GM21825 (cell line): Measurements from ENCODE around the gene AMOTL2.

Experiments
- ATAC-seq: cut with Tn5 transposase; IDR thresholded peaks from one replicate; pipeline ENCODE4 v1.9.1; 2021; ENCODE audit warnings: mild to moderate bottlenecking, moderate library complexity; ENCODE audit not compliant: unreplicated experiment

Gene AMOTL2

DNA sequence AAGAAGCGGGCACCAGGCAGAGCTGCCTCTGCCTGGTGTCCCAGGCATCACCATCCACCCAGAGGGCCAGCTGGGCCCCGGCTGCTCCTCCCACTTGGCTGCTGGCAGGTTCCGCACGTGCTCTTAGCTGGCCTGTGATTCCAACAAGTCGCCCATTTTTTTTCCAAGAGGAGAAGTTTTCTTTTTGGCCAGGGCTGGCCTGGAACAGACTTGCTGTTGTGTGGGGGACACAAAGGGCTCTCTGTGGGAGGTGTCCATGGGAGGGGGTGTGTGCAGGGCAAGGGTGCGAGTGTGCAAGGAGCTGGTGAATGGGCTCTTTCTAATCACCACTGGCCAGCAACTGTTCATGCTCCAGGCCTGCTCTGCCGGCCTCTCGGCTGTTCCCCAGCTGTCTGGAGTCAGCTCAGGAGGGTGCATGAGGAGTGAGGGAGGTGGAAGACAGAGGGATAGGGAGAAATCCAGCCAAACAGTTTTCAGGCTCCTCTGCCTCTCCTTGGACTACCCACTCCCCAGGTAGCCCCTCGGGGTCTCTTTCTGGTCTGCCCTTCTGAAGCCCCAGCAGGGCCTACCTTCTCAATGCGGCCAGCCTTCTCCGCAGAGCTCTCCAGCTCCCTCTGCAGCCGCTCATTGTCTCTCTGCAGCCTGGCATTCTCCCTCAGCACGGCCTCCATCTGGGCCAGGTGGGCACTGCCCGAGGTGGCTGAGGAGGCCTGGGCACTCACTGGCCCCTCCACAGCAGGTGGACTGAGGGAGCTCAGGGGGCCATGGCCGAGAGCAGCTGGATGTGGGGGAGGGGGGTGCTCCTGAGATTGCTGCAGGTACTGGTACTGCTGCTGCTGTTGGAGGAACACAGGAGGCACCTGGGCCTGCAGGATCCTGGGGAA lies 7.1 kb downstream of the AMOTL2 start:
- ATAC-seq: no peak

DNA sequence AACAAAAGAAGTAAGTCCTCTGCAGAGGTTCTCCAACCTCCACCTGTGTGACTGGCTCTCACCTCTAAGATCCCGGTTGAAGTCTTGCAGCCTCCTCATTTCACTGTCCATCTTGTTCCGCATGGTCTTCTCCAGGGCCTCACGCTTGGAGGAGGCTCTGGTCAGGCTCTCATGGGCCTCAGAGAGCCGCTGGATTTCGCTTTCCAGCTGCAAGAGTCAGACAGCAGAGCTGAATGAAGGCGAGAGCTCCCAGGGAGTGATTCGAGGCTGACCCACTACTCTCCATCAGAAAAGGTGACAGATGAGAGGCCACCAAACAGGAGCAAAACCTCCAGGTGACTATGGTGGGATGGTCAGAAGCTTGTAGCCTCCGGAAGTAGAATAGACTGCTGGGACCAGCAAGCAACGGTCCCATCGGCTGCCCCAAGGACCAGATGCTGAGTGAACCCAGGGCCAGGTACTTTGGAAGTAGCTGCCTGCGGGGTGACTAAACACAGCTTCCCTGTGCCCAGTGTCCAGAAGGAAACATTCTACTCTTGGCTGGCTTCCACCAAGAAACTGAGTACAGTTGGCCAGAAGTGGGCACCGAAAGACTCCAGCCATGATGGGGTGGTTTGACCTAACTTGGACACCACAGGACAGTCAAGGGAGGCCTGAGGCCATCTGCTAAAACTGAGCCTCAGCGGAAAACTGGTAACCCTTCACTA lies 7.9 kb downstream of the AMOTL2 start:
- no peak for ATAC-seq

DNA sequence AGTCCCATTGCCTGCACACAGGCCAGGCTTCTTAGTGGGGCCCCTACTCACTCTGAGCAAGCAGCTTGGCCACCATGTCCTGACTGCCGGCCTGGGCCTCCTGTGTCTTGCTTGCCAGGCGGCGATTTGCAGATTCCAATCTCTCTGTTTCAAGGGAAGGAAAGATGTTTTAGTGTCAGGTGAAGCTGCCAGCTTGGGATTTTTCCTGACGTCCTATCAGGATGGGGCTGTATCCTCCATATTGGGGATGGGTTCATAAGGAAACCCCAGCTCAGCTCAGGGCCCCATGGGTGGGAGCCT lies 8.5 kb downstream of the AMOTL2 start:
- no peak for ATAC-seq

DNA sequence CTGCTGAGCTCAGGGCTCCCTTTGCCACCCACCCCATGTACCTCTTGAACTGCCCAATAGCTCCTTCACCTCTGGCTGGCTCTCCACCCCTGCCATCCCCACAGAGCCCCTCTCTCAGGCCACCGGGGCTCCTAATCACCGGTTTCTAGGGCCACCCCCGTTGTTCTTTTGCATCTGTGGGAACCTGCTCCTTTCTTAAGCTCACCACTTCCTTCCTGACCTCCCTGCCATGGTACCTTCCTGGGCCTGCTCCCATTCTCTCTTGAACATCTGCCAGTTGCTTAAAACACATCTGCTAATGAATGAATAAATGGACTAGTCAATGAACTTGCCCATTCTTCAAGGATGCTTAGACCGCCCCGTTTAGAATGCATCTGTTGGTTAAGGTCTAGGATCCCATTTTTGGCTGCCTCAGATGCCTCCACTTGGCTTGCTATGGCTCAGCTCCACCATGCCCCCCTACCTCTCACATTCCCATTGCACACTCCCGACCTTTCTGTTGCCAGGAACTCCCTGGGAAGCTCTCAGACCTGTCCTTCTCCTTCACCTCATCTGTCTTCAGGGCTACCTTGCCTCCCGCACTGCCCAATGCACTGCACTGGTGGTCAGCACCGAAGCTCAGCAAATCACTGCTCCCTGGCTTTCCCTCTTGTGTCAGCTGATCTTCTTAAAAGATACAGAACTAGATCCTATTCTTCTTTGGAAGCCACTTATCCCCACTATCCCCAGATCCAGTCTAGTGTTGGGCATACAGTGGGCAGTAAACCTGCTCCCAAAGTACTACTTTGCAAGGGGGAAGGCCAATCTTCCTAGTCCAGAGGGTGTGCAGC lies 9.1 kb downstream of the AMOTL2 start:
- no peak for ATAC-seq

DNA sequence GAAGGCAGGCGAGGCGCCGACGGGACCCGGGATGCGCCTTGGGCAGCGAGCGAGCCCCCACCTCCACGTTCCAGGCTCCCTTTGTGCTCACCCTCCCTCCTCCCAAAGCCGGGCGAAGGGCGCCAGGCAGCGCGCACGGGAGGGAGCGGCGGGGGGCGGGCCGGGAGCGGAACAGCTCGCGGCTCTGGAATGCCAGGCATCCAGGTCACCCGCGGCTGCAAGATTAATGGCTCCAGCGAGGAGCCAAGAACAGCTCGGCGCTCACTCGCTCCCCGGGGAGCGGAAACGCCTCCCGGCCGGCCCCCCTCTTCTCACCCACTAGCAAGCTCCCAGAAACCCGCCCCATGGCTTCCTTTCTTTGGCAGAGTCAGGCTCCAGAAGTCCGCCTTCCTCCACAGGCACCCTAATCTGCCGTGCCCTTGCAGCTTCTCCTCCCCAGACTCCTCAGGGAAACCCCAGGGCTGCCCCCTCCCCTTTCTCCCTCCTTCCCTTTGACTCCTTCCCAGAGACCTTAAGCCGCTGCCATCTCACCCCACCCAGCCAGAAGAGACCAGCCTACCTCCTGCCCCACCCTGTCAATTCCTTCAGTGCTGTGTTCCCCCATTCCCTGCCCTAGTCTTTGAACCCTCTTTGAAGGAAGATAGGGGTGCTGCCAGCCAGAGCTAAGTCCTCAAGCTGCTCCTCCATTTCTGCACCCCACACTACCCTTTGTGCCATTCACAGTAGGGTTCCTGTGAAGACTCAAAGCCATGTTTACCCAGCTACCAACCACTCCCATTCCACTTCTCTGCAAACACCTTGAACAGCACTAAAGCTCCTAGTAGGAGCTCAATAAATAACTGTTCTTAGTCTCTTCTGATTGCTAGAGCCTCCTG lies 9.9 kb downstream of the AMOTL2 start:
- no peak for ATAC-seq

DNA sequence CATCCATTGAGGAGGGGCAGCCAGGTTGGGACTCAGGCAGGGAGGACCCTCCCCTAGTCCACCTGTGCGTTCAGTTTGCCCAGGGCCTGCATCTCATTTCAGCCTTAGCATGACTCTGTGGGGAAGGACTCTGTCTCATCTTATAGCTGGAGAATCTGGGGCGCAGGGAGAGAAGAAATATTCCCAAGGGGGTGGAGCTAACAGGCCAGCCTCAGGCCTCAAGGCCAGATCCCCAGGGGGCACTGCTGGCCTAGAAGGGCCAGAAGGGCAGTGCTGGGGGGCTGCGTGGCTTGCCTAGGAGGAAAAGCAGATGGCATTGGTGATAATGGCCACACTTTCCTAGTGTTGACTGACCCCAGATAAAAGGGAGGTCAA lies 10.9 kb downstream of the AMOTL2 start:
- no peak for ATAC-seq

DNA sequence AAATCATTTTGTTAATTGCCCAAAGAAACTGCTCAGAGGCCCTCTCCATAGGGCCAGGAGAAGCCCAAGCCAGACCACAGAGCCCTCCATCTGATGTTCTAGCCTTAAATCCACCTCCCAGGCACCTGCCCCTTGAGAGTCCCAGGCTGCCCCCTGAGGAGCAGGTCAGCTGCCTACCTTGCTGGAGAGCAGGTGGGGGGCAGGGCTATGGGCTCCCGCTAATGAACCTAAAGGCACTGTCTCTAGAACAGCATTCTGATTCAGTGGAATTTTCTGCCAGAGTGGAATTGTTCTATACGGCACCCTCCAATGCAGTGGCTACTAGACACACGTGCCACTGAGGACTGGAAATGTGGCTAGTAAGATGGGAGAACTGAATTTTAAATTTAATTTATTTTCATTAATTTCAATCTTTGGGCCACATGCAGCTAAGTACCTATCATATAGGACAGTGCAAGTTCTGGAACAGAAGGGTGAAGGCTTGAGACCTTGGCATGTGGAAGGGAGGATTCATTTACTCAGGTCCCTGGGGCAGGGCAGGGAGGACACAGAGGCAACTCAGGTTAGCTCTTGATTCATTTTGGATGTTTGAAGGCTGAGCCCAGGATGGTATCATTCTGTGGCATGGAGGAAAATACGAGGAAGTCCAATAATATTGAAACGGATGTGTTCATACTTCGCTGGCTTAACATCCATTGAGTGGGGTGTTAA lies 11.4 kb downstream of the AMOTL2 start:
- no peak for ATAC-seq

DNA sequence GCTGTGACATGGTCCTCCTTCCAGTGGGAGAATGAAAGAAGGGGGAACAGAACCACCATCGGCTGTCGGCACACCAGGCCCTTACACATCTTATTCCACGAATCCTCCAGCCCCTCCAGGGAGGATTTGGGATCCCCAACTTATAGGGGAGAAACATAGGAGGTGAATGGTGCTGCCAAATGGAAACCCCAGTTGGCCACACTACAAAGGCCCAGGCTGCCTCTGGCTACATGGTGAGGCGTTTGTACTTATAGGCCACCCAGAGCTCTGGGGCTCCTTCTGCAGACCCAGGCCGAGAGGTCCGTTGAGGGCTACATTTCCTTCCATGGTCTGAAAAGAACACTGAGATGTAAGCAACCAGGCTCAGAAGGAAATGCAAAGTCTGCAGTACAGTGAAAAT lies 12.0 kb downstream of the AMOTL2 start:
- ATAC-seq: no peak

DNA sequence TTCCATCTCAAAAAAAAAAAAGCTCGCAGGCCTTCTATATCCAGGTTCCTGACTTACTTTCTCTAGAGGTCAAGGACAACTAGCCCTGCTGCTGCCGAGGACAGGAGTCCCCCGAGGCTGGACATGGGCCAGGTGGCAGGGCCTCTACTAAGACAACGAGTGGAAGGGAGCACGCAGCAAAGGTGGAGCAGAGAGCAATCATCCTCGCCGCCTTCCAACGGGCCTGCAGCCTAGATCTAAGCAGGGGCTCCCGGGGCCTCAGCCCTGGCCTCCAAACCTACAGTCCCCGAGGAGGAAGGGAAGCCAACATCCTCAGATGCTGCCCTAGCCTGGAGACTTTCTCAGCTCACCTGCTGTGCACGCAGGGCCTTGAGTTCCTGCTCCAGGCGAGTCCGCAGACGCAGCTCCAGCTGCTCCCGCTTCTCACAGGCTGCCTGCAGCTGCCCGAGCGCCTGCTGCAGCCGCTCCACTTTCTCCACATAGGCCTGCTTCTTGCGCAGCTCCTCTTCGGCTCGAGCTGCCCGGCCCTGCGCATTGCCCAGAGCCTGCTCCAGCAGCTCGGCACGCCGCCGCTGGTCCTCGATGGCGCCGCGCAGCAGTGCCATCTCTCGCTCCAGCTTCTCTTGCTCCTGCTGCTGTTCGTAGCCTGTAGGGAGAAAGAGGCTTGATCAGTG lies 12.9 kb downstream of the AMOTL2 start:
- no peak for ATAC-seq

DNA sequence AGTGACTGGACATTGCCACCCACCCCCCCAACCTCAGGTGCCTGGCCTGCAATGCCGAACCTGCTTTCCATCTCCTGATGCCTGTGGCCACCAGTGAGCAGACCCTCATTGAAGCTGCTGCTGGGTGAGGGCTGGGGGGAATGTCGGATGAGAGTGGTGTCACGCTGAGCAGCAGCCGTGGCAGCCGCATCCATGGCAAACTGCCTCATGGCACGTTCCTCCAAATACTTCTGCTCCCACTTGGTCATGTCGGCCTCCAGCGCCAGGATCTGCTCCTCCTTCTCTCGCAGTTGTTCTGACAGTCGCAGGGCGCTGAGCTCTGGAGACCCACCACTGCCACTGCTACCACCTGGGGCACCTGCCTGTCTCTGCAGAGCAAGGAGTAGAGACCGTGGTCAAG lies 14.2 kb downstream of the AMOTL2 start:
- ATAC-seq: no peak

DNA sequence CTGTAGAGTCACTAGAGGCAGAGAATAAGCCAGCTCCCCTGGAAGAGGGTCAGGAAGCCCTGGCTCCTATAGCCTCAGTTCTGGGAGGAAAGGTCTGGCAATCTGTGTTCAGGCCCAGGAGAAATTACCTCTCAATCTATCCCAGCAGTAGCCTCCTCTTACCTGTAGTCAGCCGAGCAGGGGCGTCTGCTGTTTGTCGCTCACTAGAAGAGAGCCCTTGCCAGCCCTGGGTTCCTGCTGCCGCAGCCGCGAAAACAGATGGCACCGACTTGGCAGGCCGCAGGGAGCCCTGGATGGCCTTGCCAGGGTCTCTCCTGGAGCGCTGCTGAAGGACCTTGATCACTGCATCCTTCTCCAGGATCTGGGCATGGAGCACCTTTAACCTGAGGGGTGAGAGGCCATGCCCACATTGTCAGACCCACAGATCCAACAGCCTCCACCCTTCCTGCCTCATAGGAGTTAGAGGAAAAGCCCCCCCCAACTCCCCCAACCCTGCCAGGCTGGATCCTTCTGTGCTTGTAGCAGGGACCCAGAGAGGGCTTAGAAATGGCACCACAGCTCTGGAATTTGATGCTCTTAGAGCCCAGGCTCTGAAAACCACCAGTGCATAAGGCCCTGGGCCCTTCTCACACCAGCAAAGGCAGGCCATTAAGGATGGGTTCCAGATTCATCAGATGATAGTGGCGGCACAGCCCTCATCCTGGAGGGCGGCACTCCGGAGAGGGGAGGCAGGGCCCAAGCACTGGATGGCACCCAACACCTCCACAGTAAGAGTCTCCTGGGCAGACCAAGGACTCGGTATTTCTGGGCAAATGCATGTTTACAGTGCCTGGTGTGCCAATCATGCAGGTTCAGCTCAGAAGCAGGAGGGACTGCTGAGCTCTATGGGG lies 14.9 kb downstream of the AMOTL2 start:
- ATAC-seq: no peak

DNA sequence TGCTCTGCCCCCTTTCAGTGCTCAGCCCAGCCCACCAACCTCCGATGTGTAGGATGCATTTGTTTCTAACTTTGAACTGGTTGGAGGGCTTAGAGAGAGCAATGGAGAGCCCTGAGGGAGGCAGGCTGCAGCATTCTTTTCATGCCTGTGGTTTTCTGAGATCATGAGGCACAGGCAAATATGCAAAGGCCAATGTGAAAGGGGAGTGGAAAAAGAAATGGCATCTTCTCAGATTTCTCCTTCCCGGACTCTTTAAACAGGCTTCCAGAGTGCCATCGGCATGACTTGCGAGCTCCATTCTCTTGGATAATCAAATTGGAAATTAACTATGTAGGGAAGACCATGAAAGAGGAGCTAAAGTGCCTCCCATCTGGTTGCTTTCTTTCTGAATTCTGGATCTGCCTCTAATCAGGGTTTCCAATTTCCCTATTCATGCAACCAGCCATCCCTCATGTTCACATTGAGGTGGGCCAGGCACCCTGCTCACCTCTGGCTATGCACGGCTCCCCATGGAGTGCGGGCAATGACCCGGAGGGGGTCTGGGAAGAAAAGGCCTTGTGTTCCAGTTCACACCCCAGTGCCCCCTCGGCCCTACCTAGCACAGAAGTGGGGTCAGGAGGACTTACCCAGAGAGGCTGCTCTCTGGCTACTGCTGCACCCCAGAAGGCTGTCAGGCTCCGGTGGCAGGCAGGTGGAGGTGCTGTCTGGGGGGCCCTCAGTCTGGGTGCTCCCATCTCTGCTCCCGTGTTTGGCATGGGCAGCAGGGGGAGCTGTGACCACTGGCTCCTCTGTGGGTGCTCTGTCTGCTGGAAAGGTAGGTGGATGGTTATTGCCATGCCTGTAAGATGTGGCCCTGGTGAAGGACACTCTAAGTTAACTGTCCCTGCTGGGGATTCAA lies 16.1 kb downstream of the AMOTL2 start:
- no peak for ATAC-seq

DNA sequence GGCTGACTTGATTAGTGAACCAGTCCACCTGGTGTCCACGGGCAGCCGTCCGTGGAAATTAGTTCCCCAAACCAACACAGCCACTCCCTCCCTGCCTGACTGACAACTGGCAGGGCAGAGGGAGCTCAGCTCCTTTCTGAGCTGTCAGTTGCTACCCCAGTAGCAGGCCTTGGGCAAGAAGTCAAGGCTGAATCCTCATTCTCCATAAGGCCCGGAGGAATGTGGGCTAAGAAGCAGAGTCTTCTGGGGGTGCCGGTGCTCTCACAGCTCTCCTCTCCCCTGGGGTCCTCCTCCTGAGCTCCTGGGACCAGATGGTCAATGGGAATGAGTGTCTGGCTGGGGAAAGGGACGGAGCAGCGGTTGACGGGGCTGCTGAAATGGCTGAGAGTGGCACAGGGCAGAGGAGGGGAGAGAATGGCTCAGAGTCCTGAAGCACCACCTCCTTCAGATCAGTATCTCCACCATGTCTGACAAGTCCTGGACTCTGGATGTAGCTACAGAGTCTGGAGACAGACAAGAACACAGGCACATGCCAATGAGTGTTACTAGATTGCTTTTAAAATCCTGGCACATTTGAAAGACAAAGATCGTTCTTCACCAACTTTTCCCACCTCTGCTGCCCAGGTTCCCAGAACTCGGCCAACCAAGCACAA lies 16.9 kb downstream of the AMOTL2 start:
- no peak for ATAC-seq

DNA sequence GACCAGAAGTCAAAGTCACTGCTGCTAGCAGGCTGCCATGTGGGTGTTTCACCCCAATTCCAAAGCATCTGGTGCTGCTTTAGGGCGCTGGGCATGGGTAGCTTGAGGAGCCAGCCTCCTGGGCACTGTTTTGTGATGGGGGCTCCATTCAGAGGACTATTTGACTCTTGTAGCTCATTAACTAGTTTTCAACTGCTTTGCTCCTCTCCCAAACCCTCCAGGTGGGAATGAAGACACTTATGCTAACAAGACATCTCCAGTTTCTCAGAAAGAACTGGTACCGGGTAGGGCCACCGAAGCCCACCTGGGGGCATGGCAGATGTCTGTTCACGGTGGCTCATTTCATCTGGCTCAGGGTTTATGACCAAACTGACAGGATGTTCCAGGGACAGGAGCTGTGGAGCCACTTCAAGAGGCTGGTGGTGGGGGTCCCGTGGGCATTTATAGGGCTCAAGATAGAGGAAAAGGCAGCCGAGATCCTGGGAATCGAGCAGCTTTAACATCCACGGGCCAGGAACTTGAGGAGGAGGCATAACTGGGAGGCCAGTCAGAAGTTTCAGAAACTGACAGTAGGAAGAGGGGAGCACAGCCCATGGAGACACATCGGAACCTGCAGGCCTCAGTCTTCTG lies 17.7 kb downstream of the AMOTL2 start:
- no peak for ATAC-seq

DNA sequence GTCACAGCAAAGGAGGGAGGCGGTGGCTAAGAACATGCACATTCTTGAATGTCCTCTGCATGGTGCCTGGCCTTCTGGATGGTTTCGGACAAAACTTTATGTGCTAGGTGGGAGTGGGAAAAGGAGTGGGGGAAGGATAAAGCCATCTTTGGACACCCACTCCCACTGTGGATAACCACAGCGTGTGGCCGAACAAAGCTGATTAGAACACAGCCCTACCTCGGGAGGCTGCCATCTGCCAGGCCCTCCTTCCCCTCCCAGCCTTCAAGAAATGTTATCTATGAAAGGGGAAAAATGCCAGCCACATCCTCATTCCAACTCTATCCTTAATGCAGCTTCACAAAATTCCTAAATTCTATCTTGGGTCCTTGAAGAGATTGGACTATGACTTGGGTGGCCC lies 18.8 kb downstream of the AMOTL2 start:
- ATAC-seq: no peak

DNA sequence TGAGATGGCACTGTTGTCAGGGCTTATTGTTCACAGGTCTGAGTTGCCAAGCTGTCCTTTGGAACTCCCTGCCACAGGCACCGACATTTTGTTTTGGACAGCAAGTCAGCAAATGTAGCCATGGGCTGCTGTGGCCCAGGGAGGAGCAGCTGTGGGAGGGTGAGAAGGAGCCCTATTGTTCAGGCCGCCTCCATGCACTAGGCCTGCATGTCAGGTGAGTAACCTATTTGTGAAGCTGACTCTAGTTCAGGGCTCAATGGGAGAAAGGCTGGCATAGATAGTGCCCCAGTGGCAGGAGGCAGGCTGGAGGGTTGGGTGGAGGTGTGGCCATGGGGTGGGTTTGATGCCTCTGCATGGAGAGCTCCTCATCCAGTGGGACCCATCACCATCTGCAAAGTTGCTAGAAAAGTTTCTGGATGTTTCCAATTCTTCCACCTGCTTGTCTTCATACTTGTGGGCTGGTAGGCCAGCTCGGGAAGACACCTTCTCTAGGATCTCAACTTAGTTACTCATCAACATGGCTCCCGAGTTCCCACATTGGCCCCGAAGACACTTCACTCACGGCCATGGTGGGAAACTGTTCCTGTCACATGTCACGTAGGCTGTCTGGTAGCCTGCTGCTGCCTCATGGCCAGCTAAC lies 19.5 kb downstream of the AMOTL2 start:
- ATAC-seq: no peak
